Measurements from ENCODE around the gene RHEX.

DNA sequence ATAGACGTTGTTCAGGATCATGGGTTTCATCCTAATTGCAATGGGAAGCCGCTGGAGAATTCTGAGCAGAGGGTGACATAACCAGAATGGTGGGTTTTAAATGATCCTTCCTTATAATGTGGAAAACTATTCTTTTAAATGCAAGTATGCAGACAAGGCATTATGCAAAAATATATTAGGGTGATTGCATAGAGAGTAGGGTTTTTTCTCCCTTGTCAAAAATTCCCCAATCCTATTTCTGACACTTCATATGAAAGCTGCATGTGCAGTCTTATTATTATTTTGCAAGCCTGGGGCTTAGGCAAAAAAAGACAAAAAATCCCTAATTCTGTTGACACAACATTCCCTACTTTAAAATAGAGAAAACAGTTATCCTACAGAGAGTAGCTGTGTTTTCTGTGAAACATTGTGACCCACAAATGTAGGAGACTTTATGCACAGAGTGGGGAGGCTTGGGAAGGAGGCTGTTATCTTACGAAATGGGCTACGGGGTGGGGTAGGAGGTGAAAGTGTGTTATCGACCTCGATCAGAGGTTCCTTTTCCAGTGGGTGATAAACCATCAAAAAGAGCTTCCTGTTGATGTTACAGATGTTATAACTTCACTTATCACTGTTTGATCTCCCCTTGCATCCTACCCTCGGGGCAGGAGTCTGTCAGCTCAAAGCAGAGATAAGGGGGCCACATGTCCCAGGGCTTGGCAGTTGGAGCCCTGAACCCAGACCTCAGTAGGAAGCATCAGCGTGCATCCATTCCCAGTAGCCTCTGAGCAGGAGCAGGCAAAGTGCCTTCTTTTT, 27.2 kb downstream of the RHEX start:
- TF ChIP-seq, protein P1, sequence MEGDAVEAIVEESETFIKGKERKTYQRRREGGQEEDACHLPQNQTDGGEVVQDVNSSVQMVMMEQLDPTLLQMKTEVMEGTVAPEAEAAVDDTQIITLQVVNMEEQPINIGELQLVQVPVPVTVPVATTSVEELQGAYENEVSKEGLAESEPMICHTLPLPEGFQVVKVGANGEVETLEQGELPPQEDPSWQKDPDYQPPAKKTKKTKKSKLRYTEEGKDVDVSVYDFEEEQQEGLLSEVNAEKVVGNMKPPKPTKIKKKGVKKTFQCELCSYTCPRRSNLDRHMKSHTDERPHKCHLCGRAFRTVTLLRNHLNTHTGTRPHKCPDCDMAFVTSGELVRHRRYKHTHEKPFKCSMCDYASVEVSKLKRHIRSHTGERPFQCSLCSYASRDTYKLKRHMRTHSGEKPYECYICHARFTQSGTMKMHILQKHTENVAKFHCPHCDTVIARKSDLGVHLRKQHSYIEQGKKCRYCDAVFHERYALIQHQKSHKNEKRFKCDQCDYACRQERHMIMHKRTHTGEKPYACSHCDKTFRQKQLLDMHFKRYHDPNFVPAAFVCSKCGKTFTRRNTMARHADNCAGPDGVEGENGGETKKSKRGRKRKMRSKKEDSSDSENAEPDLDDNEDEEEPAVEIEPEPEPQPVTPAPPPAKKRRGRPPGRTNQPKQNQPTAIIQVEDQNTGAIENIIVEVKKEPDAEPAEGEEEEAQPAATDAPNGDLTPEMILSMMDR (IDR thresholded peaks at IDR 0.05): no peak
- TF ChIP-seq POLR2AphosphoS5 (IDR thresholded peaks at IDR 0.05) (no peak), POLR2A (IDR thresholded peaks at IDR 0.05) (no peak)
